Stimulated activated CD8-positive, alpha-beta memory T cell treated with anti-CD3 and anti-CD28 coated beads, Interleukin-15, amount 100 ng/mL, for 48 hours (primary cell): ENCODE data around the gene ABRAXAS1.
"Not testable (repeated sequence)": the region's sequence is repeated elsewhere in the genome, so short reads cannot be mapped to it uniquely, and the experiment has no call there.

ENCODE experiments used
- DNase-seq, 2 donors: peaks; one replicate each; pipeline ENCODE4 v3.0.0-alpha.2; 2020; ENCODE audit warnings: low read depth in 2 of 2

The ABRAXAS1 gene

DNA sequence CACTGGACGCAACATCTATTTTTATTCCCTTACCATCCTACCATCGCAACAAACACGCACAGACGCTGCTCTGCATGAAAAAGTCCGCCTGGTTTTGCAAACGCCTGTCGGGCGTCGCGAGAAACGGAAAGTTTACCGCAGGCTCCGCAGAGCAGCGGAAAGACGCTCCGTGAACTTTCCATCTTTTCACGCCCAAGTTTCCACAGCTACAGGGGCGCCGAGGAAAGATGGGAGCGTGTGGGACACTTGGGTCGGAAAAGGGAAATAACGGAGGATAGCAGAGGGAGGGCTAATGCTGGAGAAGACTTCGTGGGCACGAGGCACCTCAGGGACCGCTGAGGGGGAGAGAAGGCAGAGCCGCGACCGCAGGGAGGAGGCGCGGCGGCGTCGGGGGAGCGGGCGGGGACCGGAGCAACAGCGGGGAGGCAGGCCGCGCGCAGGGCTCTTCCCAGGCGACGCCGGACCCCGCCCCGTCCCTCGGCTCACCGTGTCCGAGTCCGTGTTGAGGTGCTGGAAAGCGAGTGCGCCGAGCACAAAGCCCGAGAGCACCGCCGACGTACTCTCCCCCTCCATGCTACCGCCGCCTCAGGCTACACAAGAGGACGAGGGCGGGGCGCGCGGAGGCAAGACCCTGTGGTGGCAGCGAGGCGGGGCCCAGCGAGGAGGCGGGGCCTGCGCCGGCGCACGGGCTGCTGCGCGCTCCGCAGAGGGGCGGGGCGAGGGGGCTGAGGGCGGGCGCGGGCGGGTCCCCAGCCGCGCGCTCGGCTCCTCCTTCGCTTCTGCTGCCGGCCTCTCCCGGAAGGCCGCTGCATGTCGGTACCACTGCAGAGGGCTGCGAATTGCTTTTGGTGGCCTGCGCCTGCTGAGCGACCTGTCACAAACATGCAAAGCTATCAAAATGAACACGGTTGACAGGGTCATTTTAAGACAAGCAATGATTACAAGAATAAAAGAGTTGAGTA lies at the start of gene ABRAXAS1:
Gene ABRAXAS1, minus strand, starts transcription at position 601 of the 962 bp plus-strand sequence. Its CDS starts 28 bp downstream, at position 573.
- DNase-seq, result peak; percentile 90 to 92

DNA sequence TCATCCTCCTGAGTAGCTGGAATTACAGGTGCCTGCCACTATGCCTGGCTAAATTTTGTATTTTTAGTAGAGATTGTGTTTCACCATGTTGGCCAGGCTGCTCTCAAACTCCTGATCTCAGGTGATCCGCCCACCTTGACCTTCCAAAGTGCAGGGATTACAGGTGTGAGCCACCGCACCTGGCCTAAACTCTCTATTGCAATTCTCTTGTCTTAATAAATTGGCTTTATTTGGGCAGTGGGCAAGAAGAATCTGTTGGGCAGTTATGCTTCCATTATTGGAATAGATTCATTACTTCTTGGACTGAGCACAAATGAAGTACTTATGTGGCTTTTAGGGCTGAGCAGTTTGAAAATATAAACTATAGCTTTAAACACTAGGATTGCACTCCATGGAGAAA lies 42.8 kb upstream of the ABRAXAS1 start:
- DNase-seq, result no peak

DNA sequence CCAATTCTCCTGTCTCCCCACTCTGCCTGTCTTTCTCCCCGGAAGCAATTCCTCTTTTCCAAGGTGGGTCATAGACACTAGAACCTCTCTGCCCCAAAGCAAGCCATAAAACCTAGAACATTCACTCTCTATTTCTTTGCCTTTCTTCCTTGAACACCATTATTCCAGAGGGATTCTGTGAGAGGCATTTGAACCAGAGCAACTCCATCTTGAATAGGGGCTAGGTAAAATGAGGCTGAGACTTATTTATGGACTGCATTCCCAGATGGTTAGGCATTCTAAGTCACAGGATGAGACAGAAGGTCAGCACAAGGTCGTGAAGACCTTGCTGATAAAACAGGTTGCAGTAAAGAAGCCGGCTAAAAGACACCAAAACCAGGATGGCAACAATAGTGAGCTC lies 37.3 kb upstream of the ABRAXAS1 start:
- no peak for DNase-seq

DNA sequence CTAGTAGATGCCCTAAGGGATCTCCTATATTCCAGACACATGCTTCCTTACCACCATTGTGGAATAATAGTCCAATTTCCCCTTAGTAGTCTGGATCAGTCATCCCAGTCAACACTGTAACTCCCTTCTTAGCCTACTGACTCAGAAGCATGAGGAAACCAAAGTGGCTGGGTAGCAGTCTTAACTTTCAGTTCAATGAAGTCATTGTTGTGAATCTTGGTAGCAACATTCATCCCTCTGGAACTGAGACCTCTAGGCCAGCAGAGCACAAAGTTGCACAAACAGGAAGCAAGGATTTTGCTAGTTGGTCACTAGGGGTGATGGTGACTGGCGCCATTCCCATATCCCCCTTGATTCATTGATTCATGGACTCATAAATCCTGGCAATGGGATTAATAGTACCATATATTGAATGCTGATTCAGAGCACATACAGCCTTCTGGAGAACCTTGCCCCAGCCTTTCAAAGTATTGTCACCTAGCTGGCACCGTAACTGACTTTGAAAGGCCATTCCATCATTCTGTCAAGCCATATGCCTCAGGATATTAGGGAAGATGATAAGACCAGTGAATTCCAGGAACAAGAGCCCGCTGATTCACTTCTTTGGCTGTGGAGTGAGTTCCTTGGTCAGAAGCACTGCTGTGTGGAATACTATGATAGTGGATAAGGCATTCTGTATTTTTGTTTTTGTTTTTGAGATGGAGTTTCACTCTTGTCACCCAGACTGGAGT lies 31.3 kb upstream of the ABRAXAS1 start:
- DNase-seq, result no peak

DNA sequence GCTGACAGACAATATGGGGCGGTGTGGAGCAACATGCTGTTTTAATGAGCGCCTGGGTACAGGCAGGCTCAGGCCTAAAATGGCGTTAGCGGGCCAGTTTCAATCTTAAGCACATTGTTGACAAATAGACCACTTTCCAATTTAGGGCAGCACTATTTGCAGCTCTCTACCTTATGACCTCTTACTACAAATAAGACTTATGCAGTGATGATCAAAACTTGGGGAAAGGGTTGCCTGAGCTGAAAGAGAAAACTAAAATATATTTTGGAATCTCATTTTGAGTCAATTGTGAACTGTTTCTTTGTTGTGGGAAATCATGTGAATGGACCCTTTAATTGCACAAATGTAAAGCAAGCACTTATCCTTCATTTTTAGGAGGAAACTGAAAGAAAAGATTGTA lies 25.5 kb upstream of the ABRAXAS1 start:
- DNase-seq, result no peak

DNA sequence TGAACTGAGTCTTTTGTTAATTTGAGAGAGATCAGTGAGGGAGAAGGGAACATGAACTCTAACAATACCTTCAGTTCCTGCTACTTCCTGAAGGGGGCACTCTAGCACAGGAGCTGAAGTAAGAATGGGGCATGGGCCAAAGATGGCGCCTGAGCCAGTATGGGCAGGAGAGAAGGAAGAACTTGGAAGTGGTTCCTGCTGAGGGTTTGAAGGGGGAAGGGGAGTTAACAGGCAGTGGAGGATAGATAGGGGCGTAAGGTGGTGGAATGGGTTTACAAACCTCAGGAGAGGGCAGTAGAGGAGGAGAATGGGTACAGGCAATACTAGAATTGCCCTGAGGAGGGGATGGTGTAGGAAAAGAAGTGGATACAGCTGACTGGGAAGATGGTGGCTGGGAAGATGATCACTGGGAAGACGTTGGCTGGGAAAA lies 24.3 kb upstream of the ABRAXAS1 start:
- peak; percentile 8 to 34 for DNase-seq

DNA sequence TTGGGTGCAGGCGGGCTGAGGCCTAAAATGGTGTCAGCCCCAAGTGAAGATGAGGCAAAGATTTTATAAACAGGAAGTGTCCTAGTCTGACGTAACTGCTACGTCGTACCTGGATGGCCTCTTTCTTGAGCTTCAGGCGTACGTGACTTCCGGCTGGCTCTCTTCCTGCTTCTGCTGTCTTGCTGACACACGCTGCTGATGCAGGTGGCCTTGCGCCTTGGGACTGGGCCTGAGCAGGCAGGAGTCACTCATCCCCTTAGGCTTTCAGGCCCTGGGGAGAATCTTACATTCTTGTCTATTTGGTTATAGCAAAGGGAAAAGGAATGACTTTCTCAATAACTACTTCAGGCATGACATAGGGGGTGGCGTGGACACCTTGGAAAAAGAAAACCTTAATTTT lies 20.1 kb upstream of the ABRAXAS1 start:
- DNase-seq, result no peak

DNA sequence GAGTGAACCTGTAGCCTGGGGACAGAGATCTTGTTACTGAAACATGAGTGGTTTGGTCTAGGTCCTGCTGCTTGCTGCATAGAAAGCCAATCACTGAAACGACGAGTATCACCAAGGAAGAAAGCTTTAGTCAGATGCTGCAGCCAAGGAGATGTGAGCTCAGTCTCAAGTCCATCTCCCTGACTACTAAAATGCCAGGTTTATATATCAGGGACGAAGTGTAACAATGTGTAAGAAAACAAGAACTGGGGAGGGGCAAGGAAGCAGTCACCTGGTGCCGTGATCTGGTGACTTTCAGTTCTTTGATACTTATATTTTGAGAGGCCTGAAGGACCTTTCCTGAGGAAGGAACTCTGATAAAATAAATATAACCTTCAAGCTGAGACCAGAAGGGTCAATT lies 19.6 kb upstream of the ABRAXAS1 start:
- no peak for DNase-seq

DNA sequence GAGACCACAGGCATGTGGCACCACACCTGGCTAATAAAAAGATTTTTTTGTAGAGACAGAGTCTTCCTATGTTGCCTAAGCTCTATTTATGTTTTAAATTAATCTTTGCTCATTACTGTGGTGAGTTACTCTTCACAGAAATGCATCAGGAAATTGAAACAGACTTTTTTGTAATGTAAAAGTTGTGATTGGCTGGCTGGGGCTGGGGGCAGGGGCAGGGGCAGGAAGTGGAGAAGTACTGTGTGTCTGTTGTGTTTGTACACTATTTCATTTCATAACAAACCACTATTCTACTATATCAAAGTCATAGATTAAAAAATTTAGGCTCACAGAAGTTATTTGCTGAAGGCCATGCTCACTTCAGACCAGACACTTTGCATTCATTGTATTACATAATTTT lies 19.1 kb upstream of the ABRAXAS1 start:
- no peak for DNase-seq

DNA sequence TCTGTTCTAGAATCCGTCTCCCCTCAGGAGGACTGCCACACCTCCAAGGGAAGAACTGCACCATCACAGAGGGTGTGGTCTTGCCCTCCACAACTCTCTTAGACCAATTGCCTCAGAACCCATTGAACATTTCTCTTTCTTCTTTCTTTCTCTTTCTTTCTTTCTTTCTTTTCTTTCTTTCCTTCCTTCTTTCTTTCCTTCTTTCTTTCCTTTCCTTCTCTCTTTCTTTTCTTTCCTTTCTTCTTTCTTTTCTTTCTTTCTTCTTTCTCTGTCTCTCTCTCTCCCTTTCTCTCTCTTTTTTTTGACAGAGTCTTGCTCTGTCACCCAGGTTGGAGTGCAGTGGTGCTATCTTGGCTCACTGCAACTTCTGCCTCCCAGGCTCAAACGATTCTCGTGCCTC lies 16.8 kb upstream of the ABRAXAS1 start:
- not testable (repeated sequence) for DNase-seq

DNA sequence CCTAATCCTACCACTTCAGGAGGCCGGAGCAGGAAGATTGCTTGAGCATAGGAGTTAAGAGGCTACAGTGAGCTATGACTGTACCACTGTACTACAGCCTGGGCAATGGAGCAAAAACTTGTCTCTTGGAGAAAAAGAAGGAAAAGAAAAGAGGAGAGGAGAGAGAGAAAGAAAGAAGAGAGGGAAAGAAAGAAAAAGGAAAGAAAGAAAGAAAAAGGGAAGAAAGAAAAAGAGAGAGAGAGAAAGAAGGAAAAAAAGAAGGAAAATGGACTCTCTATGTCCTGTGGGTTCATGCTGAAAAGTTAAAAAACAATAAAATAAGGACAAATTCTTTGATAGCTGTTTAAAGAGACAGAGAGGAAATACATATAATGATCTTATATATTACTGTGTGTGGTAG lies 13.3 kb upstream of the ABRAXAS1 start:
- DNase-seq, result no peak

DNA sequence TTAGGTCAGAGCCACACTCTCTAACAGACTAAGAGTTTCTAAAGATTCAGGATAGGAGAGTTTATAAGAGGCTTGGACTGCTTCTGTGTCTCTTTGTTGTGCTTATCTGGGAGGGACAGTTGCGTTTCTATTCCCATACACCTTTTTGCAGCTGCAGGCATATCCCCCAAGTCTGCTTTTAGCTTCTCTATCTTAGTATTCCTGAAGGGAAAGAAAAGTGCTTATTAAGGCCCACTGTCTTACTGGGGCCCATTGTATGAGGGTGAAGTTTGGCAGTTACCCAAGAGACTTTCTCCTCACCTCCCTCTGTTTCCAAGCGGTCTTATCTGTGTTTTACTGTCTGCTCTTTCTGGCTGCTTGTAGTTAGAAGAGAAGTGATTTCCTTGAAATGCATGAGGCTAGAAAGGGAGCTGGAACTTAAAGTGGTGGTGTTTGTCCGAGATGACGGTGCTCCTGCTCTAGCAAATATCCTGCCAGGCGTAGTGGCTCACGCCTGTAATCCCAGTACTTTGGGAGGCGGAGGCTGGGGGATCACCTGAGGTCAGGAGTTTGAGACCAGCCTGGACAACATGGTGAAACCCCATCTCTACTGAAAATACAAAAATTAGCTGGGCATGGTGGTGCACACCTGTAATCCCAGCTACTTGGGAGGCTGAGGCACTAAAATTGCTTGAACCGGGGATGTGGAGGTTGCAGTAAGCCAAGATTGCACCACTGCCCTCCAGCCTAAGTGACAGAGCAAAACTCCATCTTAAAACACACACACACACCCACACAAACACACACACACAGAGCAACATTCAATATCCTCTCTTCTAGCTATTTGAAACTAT lies 11.4 kb upstream of the ABRAXAS1 start:
- not testable (repeated sequence) for DNase-seq

DNA sequence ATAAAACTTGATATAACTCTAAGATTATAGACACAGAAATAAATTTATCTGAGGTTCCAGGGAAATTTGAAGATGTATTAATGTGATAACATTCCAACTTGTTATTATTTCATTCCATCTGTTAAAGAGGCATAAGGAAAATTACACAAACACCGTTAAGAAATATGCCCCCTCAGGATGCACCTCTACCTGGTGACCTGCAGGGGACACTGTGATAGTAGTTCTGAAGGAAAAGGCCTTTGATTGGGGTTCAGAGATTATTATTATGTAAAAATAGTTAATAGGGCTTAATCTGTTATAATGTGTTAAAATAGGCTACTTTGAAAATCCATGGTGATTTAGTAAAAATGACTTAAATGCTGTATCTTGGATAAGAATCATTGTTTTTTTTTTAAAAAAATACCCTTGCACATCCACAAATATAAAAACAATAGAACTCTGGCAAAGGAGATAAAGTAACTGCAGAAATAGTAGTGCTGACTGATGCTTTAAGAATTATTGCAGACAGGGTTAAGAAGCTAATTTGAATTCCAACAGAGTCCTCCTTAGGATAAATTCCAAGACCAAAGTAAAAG lies 6.1 kb upstream of the ABRAXAS1 start:
- DNase-seq, result no peak

DNA sequence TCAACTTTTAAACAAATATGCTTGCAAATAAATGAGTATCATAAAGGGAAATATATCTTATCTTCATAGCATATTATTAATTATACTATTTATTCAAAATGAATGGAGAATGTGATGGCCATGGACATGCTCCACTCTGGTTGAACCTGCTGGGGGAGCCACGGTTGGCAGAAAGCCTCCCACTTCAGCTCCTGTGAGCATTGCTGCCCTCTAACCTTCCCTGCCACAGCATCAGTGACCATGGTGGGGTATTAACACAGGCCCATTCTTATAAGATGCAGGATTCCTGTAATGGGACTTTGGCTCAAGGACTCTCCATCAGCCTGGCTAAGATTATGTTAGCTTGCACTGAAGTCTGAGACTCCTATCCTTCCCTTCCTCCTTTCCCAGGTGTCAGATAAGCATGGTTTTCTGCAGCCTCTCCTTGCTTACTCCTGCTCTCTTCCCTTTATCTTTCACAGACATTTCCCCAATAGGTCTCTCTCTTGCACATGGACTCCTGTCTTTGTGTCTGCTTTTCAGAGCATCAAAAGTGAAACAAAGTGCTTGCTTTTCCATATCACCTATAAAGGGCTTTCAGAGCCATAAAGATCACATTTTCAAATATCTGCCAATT lies 4.9 kb upstream of the ABRAXAS1 start:
- DNase-seq, result no peak

DNA sequence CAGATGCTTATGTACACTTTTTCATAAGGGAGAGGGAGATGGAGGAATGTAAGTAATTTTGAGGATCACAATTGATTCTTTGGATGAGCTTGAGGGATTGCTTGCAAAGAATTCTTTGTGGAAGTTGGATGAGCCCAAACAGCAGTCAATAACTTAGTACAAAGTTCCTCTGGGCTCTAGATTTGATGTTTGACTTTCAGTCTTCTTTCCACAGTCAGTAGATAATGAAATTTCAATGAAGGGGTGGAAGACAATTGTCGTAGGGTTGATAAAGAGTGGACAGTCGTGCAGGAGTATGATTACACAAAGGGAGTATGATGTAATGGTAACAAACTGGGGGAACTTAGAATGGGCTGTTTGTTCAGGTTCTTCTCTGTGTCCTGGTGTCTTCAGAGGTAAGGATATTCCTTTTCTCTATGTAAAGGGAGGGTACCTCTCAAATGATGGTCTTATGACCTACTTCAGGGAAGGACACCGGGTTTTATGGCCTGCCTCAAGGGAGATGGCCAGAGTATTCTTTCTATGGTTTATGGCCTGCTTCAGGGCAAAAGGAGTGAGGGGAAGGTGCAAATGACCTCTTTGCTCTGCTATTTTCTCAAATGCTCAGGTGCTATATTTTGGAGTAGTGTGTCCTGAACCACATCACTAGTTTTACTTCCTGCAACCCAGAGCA lies 1.7 kb upstream of the ABRAXAS1 start:
- no peak for DNase-seq

DNA sequence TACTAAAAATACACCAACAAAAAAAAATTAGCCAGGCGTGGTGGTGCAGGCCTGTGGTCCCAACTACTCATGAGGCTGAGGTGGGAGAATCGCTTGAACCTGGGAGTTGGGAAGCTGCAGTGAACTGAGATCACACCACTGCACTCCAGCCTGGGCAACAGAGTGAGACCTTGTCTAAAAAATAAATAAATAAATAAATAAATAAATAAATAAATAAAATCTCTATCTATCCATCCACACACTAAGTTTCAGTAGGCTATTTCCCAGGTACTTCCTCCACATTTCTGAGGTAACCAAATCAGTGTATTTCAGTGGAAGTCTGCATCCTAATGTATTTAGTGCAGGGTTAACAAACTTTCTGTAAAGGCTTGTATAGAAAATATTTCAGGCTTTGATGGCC lies 10.9 kb downstream of the ABRAXAS1 start:
- DNase-seq, result no peak

DNA sequence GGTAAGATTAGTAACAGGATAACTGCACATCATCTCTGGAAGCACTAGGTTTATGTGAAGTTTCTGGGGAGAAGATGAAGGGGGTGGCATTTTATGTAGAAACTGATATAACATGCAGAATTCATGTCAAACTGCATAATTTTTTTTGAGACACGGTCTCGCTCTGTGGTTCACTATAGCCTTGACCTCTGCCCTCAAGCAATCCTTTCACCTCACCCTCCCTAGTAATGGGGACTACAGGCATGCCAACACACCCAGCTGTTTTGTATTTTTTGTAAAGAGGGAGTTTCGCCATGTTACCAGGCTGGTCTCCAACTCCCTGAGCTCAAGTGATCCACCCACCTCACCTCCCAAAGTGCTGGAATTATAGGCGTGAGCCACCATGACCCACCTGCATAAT lies 11.5 kb downstream of the ABRAXAS1 start:
- no peak for DNase-seq

DNA sequence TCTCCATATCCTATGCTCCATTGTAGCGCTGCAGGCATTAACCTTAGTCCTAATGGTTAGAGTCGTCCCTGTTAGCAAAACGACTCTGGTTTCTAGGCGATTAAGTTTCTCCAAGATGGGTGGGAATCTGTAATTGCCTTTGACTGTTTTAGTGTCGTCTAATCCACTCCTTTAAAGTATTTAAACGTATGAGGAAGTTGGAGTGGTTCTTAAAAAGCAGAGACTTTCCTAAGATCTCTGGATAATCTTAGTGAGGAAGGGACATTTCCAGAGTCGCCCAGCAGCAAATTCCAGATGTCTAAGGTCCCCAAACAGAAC lies 28.8 kb downstream of the ABRAXAS1 start:
- DNase-seq, result no peak

DNA sequence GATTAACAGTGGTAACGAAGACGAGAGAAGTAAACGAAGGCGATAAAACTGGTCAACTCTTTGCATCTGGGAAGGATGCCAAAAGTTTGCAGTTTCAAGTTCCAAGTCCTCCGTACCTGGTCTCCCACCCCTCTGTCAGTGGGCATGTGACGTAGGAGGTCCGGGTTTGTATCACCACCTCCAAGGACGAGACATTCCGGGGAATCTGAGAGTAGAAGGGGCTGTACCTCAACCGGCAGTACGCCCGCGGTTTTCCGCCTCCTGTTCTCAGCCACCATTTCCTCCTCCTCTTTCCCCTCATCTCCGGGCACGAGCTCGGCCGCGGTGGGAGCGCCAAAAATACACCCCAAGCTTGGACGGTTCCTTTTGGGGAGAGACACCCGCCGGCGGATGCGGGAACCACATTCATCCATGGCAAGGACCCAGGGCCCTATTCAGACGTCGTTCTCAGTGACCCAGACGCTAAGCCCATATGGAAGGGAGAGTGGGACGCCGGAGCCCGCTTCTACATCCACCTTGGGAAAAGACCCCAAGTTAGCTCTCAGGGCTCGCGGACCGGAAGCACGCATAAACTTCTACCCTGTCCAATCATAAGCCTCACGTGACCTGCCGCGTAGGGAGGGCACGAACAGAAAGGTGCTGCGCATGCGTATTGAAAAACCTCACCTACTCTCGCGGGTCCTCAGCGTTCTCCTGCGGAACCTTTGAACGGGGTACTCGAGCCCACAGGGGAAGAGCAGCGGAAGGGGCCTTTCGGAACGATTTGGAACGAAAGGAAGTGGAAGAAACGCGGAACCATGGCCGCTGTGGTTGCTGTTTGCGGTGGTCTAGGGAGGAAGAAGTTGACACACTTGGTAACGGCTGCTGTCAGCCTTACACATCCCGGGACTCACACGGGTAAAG lies 29.4 kb downstream of the ABRAXAS1 start, which contains the start of the genes HELQ and MRPS18C:
Gene HELQ, minus strand, starts transcription at position 543 of the 903 bp plus-strand sequence. Its CDS starts 130 bp downstream, at position 413.
Gene MRPS18C, plus strand, starts transcription at position 778 of the 903 bp plus-strand sequence. Its CDS starts 20 bp downstream, at position 798.
- peak; percentile 93 for DNase-seq
